ENCODE data around the gene GNRHR. TPM values are rescaled to one million over a fixed set of nuclear protein-coding genes. Genes with fewer than 3 reads are reported as not detected.

Gene GNRHR, protein sequence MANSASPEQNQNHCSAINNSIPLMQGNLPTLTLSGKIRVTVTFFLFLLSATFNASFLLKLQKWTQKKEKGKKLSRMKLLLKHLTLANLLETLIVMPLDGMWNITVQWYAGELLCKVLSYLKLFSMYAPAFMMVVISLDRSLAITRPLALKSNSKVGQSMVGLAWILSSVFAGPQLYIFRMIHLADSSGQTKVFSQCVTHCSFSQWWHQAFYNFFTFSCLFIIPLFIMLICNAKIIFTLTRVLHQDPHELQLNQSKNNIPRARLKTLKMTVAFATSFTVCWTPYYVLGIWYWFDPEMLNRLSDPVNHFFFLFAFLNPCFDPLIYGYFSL
- not detected in 2 replicates for total RNA-seq

DNA sequence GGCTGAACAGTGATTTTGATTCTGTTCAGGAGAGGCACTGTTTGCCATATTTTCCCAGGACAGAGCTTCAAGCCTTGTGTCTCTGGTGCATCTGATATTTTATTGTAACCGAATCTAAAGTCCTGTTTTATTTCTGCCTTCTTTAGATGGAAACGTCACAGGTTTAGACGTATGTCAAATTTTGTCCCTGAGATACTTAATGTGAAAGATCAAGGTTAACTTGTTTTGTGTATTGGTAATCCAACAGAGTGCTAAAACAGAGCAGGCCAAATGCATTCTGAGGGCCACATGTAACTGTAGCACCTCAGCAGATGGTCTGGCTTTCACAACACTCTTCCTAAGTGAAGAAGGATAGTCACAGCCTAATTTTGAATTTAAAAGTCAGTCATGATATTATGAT is at the start of gene GNRHR:
Gene GNRHR, minus strand, starts transcription at position 101 of the 400 bp plus-strand sequence. Its CDS starts 53 bp downstream, at position 48.

DNA sequence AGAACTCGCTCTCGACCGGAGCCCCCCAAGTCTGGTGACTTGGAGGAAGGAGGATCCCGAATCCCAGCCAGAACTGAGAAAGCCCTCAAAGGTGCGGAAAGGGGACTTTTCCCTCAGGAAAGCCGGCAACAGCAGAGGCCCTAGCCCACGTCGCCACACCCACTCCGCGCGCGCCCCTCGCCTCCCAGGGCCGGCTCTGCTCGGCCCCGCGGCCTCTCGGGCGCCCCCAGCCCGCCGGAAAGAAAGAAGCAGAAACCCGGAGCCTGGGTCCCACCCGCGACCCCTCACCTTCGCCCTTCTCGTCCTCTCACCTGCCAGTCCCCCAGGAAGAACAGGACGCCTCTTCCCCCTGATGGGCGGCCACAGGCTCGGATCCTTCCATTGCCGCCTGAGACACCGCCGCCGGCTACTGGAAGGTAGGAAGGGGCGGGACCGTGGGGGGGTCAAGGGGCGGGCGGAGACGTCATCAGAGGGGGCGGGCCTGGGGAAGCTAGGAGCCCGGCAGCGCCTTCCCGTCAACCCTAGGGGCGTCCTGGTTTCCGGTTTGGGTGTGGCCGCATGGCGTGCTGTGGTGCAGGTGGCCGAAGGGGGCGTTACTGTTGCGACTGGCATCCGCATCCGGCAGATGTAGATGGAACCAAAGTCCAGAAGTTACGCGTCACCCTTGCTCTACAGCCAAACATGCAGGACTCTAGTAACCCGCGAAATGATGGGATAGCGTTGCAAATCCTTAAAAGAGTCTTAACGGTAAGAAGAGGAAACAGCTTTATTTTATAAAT is 53.3 kb downstream of the GNRHR start, which contains the start of gene UBA6:
Gene UBA6, minus strand, starts transcription at position 418 of the 779 bp plus-strand sequence. Its CDS starts 36 bp downstream, at position 382.

Small RNA genes lying within 50 kb of the gene (small RNA-seq; reads per million reads assigned to genes)
- not detected for gene RF00091

Other genes starting within 250 kb of the GNRHR start
- 17.1 and 23.7 TPM in 2 replicates for gene CENPC, start 208.9 kb downstream of the GNRHR start, total RNA-seq
- gene STAP1, start 195.7 kb downstream of the GNRHR start, total RNA-seq: not detected in 2 replicates
- 152 and 265 TPM in 2 replicates for gene UBA6, start 53.2 kb downstream of the GNRHR start, total RNA-seq
- not detected in 2 replicates for gene TMPRSS11D, start 129.6 kb upstream of the GNRHR start, total RNA-seq
- gene TMPRSS11A, start 209.1 kb upstream of the GNRHR start, total RNA-seq: not detected in 2 replicates

Measured in hair follicle dermal papilla cell (primary cell).